Stimulated activated CD4-positive, alpha-beta T cell treated with anti-CD3 and anti-CD28 coated beads, Interleukin-4, amount 100 ng/mL, for 4 hours (primary cell): ENCODE results near the gene PLD5.
"Not testable (repeated sequence)": the region's sequence is repeated elsewhere in the genome, so short reads cannot be mapped to it uniquely, and the experiment has no call there.

ENCODE experiments used
- DNase-seq, 2 experiments: peaks; one replicate each; pipeline ENCODE4 v3.0.0-alpha.2; 2020

Gene PLD5

GRCh38 chr1:242477944-242478343, 46.6 kb downstream of the PLD5 start:
- no peak for DNase-seq

- no peak for DNase-seq
Measured at GRCh38 chr1:242470774-242471173, 53.7 kb downstream of the PLD5 start.

DNA sequence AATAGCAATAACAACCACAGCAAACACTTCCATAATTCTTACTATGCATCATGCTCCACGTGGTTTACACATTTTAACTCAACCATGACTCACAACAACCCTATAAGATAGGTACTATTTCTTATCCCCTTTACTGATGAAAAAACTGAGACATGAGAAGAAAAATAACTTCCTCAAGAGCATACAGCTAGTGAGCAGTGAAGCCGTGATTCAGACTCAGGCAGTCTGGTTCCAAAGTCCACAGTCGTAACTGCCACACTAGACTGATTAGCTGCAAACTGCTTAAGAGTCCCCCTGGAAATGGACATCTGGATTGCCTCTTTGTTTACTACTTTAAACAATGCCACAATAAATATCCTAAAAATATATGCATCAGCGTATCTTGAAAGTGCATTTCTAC, 55.7 kb downstream of the PLD5 start:
- no peak for DNase-seq

DNA sequence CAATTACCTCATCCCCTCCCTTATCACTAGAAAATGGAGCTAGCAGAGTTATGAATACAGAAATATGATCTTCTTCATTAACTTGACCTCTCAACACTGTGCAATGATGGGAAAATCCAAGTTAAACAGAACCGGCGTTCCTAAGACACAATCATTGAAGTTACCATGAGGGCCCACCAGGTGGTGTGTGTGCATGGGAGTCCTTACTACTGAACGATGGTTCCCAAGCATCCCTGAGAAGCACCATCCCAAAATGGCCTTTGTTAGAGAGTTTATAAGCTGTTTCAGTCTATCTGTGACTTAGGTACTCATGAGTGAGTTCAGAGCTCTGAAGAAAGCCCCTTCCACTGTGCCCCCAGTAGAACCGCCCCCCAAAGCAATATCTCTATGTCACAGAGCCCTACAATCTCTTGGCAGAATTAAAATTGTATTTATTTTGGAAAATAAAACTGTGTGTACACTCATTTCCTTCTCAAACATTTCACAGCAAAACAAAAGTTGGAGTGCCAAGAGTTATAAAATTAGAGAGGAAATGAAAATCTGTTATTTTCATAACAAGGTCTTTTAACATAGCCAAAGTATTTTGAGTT, 56.8 kb downstream of the PLD5 start:
- DNase-seq: no peak

GRCh38 chr1:242462867-242463266, 61.6 kb downstream of the PLD5 start:
- no peak for DNase-seq

GRCh38 chr1:242459740-242460139, 64.8 kb downstream of the PLD5 start:
- not testable (repeated sequence) for DNase-seq

GRCh38 chr1:242456726-242457269, 67.7 kb downstream of the PLD5 start:
- DNase-seq: no peak

DNA sequence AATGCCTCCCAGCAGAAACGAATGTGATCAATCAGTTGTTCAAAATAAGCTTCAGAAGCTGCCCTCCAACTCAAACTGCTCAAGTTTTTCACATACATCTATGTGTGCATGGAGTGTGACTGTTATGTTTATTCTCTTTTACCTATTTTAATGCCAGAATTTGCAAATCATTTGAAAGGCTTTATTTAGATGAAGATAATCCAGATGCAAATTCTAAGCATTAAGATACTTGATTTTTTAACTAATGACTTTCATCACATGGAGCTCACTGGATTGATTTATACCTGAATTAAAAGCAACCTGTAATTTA, 69.5 kb downstream of the PLD5 start:
- no peak for DNase-seq

DNA sequence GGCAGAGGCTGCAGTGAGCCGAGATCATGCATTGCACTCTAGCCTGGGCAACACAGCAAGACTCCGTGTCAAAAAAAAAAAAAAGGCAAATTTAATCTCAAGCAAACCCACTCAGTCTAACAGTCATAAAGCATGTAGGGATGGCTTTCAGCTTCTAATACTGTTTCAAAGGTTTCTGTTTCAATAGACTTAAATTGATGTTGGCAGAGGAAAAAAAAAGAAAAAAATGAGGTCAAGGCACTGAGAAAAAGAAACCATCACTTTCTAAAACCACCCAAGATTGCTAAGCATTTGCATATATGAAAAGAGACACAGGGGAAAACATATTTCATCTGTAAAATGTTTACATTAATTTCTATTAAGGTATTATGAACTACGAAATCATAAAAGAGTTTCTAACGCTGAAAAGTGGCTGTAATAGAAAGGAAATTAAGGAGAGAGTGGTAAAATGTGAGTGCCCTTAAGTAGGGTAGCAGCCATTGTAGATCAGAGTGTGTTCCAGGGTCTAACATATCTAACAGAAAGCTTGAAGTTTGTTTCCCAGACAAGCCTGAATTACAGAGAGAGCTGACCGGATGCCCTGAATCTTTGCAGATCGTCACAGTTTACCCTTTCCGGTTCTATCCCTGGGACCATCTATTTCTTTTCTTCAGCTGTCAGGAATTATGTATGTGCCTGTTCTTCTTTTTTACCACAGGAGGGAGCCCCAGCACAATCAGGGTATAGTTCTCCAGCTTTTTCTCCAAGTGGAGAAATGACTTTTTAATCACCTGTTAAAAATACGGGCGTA, 70.0 kb downstream of the PLD5 start:
- no peak for DNase-seq

DNA sequence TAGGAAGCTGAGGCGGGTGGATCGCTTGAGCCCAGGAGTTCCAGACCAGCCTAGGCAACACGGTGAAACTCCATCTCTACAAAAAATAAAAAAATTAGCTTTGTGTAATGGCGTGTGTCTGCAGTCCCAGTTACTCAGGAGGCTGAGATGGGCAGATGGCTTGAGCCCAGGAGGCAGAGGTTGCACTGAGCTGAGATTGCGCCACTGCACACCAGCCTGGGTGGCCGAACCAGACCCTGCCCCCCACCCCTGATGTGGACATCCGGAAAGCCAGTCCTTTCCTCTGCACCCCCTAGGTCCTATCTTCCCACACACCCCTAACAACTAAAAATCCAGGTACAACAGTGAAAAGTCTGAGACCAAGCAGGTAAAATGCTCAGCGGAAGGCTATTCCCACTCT, 71.9 kb downstream of the PLD5 start:
- no peak for DNase-seq

DNA sequence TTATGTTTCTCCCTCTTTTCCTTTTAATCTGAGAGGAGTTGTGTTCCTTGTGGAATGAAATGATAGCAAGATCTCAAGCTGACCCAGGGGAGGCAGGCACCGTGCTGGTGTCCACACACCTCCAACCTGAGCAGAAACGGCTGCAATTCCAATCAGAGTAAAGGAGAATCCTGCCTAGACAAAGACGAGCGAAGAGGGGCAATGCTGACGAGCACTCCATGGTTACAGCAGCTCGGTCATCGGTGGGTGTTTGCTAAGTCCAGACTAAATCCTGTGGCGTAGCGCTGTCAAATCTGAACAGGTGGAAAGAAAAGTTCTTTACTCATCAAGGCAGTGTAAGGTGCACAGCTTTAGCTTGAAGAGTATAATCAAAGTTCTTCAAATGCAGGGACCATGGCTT, 74.8 kb downstream of the PLD5 start:
- DNase-seq: no peak

- DNase-seq: no peak
Measured at GRCh38 chr1:242448910-242449645, 75.4 kb downstream of the PLD5 start.

GRCh38 chr1:242447689-242448088, 76.8 kb downstream of the PLD5 start:
- DNase-seq: no peak

- no peak for DNase-seq
Measured at GRCh38 chr1:242440757-242441156, 83.7 kb downstream of the PLD5 start.

DNA sequence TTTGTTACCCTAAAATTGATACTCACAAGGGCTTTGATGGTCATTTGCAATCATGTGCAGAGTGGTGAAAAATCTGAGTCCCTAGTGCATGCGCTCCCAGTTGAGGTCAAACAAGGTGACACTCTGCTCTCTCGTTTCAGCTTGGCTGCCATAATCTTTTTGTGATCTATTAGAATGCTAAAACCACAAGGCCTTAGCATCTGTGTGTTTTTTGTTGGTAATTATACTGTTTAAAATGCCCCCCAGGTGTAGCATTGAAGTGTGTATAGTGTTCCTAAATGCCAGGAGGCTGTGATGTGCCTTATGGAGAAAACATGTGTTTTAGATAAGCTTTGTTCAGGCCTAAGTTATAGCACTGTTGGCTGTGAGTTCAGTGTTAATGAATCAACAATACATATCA, 89.3 kb downstream of the PLD5 start:
- no peak for DNase-seq

GRCh38 chr1:242432491-242433095, 91.9 kb downstream of the PLD5 start:
- no peak for DNase-seq

- DNase-seq: no peak
Measured at GRCh38 chr1:242431786-242432185, 92.7 kb downstream of the PLD5 start.

DNA sequence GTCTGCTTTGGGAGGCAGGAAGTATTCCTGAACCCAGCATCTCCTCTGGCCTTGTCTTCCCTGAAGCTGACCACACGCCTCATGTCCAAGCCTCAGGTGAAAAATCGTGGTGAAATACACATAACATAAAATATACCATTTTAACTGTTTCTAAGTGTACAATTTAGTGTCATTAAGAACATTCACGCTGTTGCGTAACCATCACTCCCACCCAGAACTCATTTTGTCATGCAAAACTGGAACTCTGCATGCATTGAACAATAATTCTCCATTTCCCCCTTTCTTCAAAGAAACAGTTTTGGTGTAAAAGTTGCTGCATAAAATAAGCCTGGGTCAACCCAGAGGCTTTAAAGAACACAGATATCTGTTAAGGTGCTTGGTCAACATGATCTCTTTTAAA, 93.5 kb downstream of the PLD5 start:
- DNase-seq: no peak

DNA sequence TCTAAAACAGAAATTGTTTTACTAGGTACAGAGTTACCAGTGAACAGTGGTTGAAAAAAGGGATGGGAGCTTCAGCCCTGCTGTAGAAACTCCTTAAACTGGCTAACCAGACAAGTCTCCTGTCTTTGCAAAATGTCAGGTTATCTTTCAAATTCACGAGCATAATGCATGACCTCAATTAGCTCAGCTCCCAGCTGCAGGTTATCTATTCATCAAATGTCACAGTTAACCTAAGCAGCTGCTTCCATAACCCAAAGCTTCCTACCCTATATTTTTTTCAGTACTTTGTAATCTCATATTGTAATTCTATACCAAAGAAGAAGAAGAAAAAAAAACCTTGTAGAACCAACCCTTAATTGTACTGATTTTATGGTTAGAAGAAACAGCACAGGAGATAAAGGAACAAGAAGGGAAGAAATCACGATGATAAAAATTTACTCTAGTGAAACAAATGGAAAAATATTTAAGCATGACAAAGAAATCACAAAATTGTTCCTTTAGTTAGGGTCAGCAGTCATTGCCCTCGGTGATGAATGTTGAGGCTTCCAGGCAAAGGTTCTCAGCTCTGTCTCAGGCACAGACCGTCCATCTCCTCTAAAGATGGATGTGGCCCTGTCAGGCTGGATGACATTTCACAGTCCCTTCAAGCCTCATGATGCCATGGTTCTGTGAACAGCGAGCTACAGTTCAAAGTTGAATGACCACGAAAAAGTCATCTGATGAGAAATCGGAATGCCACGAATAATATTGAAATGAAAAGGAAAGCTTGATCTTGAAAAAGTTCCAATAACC, 95.9 kb downstream of the PLD5 start:
- DNase-seq: no peak

DNA sequence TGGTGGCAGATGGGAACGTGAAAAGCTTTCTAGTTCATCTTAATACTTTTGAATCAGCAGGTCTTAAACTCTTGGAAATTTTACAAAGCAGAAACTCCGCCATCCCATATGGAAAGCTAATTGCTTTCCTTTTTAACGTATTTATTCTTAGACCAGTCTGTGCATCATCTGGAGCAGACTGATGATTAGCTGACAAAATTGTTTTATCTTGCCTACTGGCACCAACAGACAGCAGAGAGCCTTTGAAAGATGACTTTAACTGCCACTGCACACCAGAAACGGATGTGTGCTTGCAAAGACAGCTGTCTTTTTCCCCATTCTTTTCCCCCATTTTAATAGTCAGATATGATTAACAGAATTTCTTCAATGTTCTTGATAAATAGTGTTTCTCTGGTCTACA, 97.0 kb downstream of the PLD5 start:
- DNase-seq: no peak

- no peak for DNase-seq
Measured at GRCh38 chr1:242426271-242426905, 98.1 kb downstream of the PLD5 start.

- DNase-seq: no peak
Measured at GRCh38 chr1:242425232-242425631, 99.3 kb downstream of the PLD5 start.
